Type B pancreatic cell (in vitro differentiated cells): ENCODE measurements around the gene PLA2G6. TPM values are rescaled to one million over a fixed set of nuclear protein-coding genes. Genes with fewer than 3 reads are reported as not detected.
A peak's percentile ranks its signal among the peaks of the same experiment; 100 is the strongest.

Experiments
- DNase-seq: peaks from one replicate; pipeline ENCODE4 v3.0.0; 2021; ENCODE audit warnings: mixed read lengths; ENCODE audit not compliant: unreplicated experiment; ENCODE audit errors: extremely low spot score
- H3K27ac Mint-ChIP-seq: 2 replicates; pipeline ENCODE4 v1.8.0; 2021; ENCODE audit warnings: mild to moderate bottlenecking, mixed read lengths
- H3K27me3 Mint-ChIP-seq: 2 replicates; pipeline ENCODE4 v1.8.0; 2021; ENCODE audit warnings: mixed read lengths
- H3K36me3 Mint-ChIP-seq: 2 replicates; pipeline ENCODE4 v1.8.0; 2021; ENCODE audit warnings: mixed read lengths
- H3K4me1 Mint-ChIP-seq: one replicate; pipeline ENCODE4 v1.8.0; 2021; ENCODE audit warnings: mixed read lengths; ENCODE audit not compliant: unreplicated experiment
- H3K4me3 Mint-ChIP-seq: 2 replicates; pipeline ENCODE4 v1.8.0; 2021; ENCODE audit warnings: mild to moderate bottlenecking, mixed read lengths
- H3K9me3 Mint-ChIP-seq: 2 replicates; pipeline ENCODE4 v1.8.0; 2021; ENCODE audit warnings: mixed read lengths
- CTCF ChIP-seq: fragments of 200-600 bp; sonication (generic); conservative IDR thresholded peaks from 2 replicates; pipeline ENCODE4 v1.5.0; 2021; ENCODE audit warnings: antibody characterized with exemption, mild to moderate bottlenecking
- long read RNA-seq: library from polyadenylated mRNA; unstranded; transcript quantifications from one replicate; pipeline ENCODE4 v2.0.0, GENCODE V29; 2020
- total RNA-seq: library from RNA; stranded (reverse); gene quantifications from 2 replicates; pipeline ENCODE4 v1.2.1, GENCODE V29; 2021; ENCODE audit warnings: low replicate concordance

Gene PLA2G6
- total RNA-seq, result 64.1 and 78.6 TPM in 2 replicates
- long read RNA-seq, result 0 reads

- H3K9me3 Mint-ChIP-seq, result peaks cover 3% of the 10 kb centered on the region
- H3K27ac Mint-ChIP-seq, result peak within 1 kb of the TSS; percentile 100
- peak within 1 kb of the TSS; percentile 96 for H3K4me3 Mint-ChIP-seq
- DNase-seq, result peak; percentile 99
- peaks cover 3% of the 10 kb centered on the region for H3K36me3 Mint-ChIP-seq
- H3K27me3 Mint-ChIP-seq, result no peaks in the 10 kb centered on the region
- TF ChIP-seq CTCF, result no peak
- H3K4me1 Mint-ChIP-seq, result peaks cover 34% of the 10 kb centered on the region
Observed at GRCh38 chr22:38181453-38182200, at the start of gene PLA2G6. PLA2G6 (minus strand) TSS chr22:38181830; CDS start chr22:38169426, 12,404 bp downstream.

- no peaks in the 10 kb centered on the region for H3K27me3 Mint-ChIP-seq
- peaks cover 18% of the 10 kb centered on the region for H3K36me3 Mint-ChIP-seq
- H3K4me1 Mint-ChIP-seq, result peaks cover 14% of the 10 kb centered on the region
- no peaks in the 10 kb centered on the region for H3K9me3 Mint-ChIP-seq
- no peak overlapping the region for H3K27ac Mint-ChIP-seq
- DNase-seq, result no peak
- TF ChIP-seq CTCF, result no peak
- H3K4me3 Mint-ChIP-seq, result no peak overlapping the region
Observed at GRCh38 chr22:38230916-38231315, 49.3 kb upstream of the PLA2G6 start.

GRCh38 chr22:38230108-38230825 is 48.6 kb upstream of the PLA2G6 start:
- no peak for DNase-seq
- H3K27ac Mint-ChIP-seq, result no peak overlapping the region
- no peaks in the 10 kb centered on the region for H3K9me3 Mint-ChIP-seq
- no peak overlapping the region for H3K4me3 Mint-ChIP-seq
- H3K27me3 Mint-ChIP-seq, result no peaks in the 10 kb centered on the region
- H3K4me1 Mint-ChIP-seq, result peaks cover 9% of the 10 kb centered on the region
- peaks cover 18% of the 10 kb centered on the region for H3K36me3 Mint-ChIP-seq
- peak; percentile 51 for TF ChIP-seq CTCF

GRCh38 chr22:38228873-38229740 is 47.5 kb upstream of the PLA2G6 start:
- no peak for TF ChIP-seq CTCF
- Mint-ChIP-seq H3K4me1 (peaks cover 9% of the 10 kb centered on the region), H3K36me3 (peaks cover 14% of the 10 kb centered on the region)

GRCh38 chr22:38228326-38228872 is 46.8 kb upstream of the PLA2G6 start:
- Mint-ChIP-seq H3K36me3 (peaks cover 14% of the 10 kb centered on the region), H3K27ac (peak overlapping the region; percentile 91), H3K4me3 (peak overlapping the region; percentile 16)

More at GRCh38 chr22:38228873-38229740, 47.5 kb upstream of the PLA2G6 start:
- Mint-ChIP-seq H3K9me3 (no peaks in the 10 kb centered on the region), H3K27ac (peak overlapping the region; percentile 91), H3K4me3 (peak overlapping the region; percentile 16), H3K27me3 (no peaks in the 10 kb centered on the region)
- DNase-seq, result no peak

More at GRCh38 chr22:38228326-38228872, 46.8 kb upstream of the PLA2G6 start:
- DNase-seq, result no peak
- no peak for TF ChIP-seq CTCF
- no peaks in the 10 kb centered on the region for H3K27me3 Mint-ChIP-seq
- H3K4me1 Mint-ChIP-seq, result peaks cover 9% of the 10 kb centered on the region
- no peaks in the 10 kb centered on the region for H3K9me3 Mint-ChIP-seq
